ENCODE measurements around the gene AP4M1. TPM values are rescaled to one million over a fixed set of nuclear protein-coding genes. Genes with fewer than 3 reads are reported as not detected.

AP4M1 gene
- 28.6 and 66.9 TPM in 2 replicates for total RNA-seq (2014; rRNA removed; shearing (Covaris generic))

- peak; percentile 97 for DNase-seq (ENCODE audit: low spot score)
Measured at GRCh38 chr7:100101016-100101862, at the start of gene AP4M1, which contains the start of gene MCM7. TSS of gene AP4M1 (plus strand) at chr7:100101643. CDS start at chr7:100101715, 72 bp downstream. TSS of gene MCM7 (minus strand) at chr7:100101397. CDS start at chr7:100101294, 103 bp downstream.

GRCh38 chr7:100053215-100053614 lies 48.2 kb upstream of the AP4M1 start:
- peak; percentile 78 for DNase-seq (ENCODE audit: low spot score)

GRCh38 chr7:100057006-100057405 lies 44.4 kb upstream of the AP4M1 start:
- DNase-seq (ENCODE audit: low spot score), result no peak

GRCh38 chr7:100059251-100059739 lies 42.1 kb upstream of the AP4M1 start:
- no peak for DNase-seq (ENCODE audit: low spot score)

GRCh38 chr7:100061518-100062193 lies 39.8 kb upstream of the AP4M1 start:
- DNase-seq (ENCODE audit: low spot score), result no peak

GRCh38 chr7:100063376-100063775 lies 38.1 kb upstream of the AP4M1 start:
- DNase-seq (ENCODE audit: low spot score), result no peak

GRCh38 chr7:100064162-100064561 lies 37.3 kb upstream of the AP4M1 start:
- DNase-seq (ENCODE audit: low spot score), result no peak

GRCh38 chr7:100065452-100066186 lies 35.8 kb upstream of the AP4M1 start:
- no peak for DNase-seq (ENCODE audit: low spot score)

GRCh38 chr7:100066953-100067352 lies 34.5 kb upstream of the AP4M1 start:
- no peak for DNase-seq (ENCODE audit: low spot score)

- DNase-seq (ENCODE audit: low spot score), result no peak
Measured at GRCh38 chr7:100069991-100070390, 31.5 kb upstream of the AP4M1 start.

GRCh38 chr7:100071018-100071723 lies 30.3 kb upstream of the AP4M1 start:
- DNase-seq (ENCODE audit: low spot score), result no peak

- no peak for DNase-seq (ENCODE audit: low spot score)
Measured at GRCh38 chr7:100072462-100072861, 29.0 kb upstream of the AP4M1 start.

GRCh38 chr7:100074841-100075240 lies 26.6 kb upstream of the AP4M1 start:
- DNase-seq (ENCODE audit: low spot score), result no peak

GRCh38 chr7:100075418-100075817 lies 26.0 kb upstream of the AP4M1 start:
- DNase-seq (ENCODE audit: low spot score), result no peak

GRCh38 chr7:100077205-100077604 lies 24.2 kb upstream of the AP4M1 start:
- no peak for DNase-seq (ENCODE audit: low spot score)

GRCh38 chr7:100079024-100079560 lies 22.4 kb upstream of the AP4M1 start:
- DNase-seq (ENCODE audit: low spot score), result no peak

- DNase-seq (ENCODE audit: low spot score), result no peak
Measured at GRCh38 chr7:100080907-100081534, 20.4 kb upstream of the AP4M1 start.

GRCh38 chr7:100081535-100082102 lies 19.8 kb upstream of the AP4M1 start, which contains the start of gene ZNF3:
TSS of gene ZNF3 (minus strand) at chr7:100081723. CDS start at chr7:100077357, 4,366 bp downstream.
- peak; percentile 98 for DNase-seq (ENCODE audit: low spot score)

GRCh38 chr7:100082978-100083377 lies 18.5 kb upstream of the AP4M1 start:
- no peak for DNase-seq (ENCODE audit: low spot score)

GRCh38 chr7:100085515-100085914 lies 15.9 kb upstream of the AP4M1 start:
- no peak for DNase-seq (ENCODE audit: low spot score)

Data from A172 (cell line).